WI38 (cell line): ENCODE results near the gene PLCL1.

Source experiments
- H3K4me3 ChIP-seq: 2 replicates; pipeline ENCODE4 v1.5.1; 2011; ENCODE audit warnings: low read depth, mild to moderate bottlenecking, control low read depth, low read length
- TF ChIP-seq, protein P1 (sequence below): IDR thresholded peaks from 2 replicates; pipeline ENCODE4 v1.5.1; 2012; ENCODE audit warnings: low read depth, mild to moderate bottlenecking, control low read depth, low read length

Gene PLCL1

DNA sequence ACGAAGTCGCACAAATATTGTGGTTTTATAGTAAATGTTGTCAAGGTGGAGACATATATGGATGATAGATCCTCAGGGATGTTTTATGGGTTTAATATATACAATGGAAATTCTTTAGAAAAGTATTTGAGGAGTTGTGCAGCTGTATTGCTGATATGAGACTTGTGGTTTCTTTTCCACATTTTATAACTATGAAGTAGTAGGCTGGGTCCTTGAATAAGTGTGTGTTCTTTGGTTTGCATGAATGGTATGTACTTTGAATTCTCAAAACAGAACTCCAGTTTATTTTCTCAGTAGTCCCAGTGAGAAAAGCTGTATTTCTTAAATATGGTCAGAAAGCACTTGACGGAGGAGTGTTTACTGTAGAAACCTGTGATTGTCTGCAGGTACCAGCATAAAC lies 42.4 kb downstream of the PLCL1 start:
- no peak overlapping the region for H3K4me3 ChIP-seq
- TF ChIP-seq, protein P1, sequence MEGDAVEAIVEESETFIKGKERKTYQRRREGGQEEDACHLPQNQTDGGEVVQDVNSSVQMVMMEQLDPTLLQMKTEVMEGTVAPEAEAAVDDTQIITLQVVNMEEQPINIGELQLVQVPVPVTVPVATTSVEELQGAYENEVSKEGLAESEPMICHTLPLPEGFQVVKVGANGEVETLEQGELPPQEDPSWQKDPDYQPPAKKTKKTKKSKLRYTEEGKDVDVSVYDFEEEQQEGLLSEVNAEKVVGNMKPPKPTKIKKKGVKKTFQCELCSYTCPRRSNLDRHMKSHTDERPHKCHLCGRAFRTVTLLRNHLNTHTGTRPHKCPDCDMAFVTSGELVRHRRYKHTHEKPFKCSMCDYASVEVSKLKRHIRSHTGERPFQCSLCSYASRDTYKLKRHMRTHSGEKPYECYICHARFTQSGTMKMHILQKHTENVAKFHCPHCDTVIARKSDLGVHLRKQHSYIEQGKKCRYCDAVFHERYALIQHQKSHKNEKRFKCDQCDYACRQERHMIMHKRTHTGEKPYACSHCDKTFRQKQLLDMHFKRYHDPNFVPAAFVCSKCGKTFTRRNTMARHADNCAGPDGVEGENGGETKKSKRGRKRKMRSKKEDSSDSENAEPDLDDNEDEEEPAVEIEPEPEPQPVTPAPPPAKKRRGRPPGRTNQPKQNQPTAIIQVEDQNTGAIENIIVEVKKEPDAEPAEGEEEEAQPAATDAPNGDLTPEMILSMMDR: no peak

DNA sequence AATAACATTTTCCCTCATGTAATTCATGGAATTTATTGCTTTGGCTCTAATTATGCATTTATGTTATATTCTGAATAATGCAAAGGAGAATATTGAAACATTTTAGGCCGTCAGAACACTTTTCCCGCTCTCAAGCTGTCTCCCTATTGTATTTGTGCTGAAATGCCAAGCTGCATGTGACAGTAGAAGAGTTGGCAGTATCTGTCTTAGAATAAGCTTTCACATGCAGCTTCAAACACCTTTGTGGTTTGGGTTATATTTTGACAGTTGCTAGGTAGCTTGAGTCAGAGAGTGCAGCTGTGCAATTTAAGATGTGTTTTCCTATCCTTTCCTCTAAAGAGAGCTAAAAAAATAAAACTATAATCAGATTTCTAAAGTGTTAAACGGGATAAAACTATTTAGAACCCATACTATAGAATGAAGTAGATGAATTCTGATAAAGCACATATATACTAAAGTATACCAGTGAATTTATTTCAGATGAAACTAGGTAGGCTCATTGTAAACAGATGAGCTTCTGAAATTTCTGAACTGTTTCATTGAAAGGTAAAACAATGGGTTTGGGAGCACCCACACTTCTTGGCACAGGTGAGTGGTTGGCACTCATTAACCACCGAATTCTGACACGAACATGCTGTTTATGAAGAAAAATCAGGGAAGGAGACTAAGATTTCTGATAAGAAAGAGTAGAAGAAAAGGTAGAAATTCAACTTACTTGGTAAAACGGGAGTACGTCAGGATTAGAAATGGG lies 43.4 kb downstream of the PLCL1 start:
- TF ChIP-seq, protein P1: no peak
- no peak overlapping the region for H3K4me3 ChIP-seq

DNA sequence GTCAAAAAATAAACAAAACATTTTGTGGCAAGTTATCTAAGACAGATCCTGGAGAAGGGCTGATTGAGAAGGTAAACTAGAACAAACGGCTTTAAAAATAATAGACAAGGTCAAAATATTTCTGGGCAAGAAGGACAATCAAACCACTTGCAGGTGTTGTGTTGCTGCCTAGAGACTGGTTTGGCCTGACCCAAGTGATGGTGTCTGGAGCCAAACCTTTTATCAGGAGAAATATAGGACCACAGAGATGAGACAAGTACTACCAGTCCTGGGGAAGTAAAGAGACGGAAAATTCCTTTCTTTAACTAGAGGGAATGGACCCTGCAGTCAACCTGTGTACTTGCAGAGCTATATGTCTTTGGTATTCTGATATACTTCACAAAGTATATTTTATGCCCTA lies 44.2 kb downstream of the PLCL1 start:
- no peak overlapping the region for H3K4me3 ChIP-seq
- TF ChIP-seq, protein P1: no peak

DNA sequence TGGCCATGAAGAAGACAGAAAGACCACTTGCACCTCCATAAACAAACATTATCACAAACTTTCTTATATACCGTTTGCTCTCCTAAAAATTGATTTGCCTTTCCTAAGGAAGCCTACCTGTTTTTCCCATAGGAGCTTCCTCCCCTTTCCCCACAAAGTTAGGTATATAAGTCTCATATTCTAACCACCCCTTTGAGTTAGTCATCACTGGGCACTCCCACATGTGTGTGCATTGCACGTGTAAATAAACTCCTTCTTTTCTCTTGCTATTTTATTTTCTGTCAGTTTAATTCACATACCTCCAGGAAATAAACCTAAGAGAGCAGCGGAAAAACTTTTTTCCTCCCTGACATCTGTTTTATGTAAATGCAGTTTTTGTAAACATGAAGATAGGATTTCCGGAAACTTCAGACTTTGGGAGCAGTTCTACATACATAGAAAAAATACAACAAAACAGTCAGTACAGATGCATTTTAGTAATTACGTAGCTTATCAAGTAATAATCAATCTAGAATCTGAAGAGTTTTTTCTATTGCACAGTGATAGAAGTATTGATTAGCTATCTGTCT lies 46.6 kb downstream of the PLCL1 start:
- H3K4me3 ChIP-seq: no peak overlapping the region
- TF ChIP-seq, protein P1: no peak

DNA sequence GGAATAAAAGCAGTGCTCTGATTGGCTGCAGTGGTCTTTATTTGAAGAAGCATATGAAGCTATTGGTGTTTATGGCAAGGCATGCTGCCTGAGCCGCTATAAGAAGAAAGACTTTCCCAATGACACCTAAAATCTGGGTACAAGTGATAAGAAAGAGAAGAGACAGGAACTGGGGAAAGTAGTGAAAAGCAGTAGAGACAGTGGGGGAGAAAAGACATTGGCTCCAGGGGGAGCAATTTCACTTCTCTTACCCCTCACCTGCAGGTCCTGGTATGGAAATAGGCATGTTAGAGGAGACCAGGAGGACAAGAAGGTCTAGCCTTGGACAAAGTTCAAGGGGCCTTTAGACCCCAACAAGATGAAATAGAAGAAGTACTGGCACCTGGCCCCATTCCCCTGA lies 47.1 kb downstream of the PLCL1 start:
- TF ChIP-seq, protein P1: no peak

DNA sequence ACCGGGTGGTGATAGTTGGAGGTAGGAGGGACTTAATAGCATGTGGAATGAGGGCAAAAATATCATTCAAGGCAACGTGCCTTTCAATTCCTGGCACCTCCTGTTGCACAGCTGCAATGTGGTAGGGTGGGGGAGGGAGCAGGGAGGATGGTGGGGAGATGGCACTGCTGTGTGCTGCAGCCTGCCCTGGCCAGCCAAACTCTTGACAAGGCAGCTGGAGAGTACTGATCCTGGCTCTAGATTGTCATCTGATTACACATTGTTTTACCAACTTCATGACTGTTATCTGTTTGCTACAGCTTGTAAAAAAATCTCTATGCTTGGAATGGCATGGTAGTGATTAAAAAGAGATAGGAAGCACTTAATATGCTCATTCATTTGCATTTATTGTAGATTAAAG lies 47.7 kb downstream of the PLCL1 start:
- H3K4me3 ChIP-seq: no peak overlapping the region
- TF ChIP-seq, protein P1: no peak

More for the DNA sequence above, 47.1 kb downstream of the PLCL1 start:
- no peak overlapping the region for H3K4me3 ChIP-seq

DNA sequence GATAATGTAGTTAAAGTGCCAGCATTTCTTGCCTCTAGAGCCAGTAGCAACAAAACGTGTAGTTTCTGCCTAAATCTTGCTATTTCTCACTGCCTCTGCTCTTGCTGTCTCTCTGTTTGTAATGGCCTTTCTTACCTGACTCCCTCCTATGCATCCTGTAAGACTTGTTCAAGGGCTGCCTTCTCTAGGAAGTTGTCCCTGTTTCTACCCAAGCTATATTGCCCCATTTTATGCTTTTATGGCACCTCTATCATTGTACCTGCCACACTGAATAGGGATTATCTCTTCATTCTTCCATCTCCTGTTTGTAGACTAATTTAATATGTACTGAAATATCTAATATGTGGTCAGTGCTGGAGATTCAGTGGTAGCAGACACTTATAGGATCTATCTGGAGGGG lies 49.2 kb downstream of the PLCL1 start:
- TF ChIP-seq, protein P1: no peak
- no peak overlapping the region for H3K4me3 ChIP-seq
